ENCODE measurements around the gene NR3C2. TPM values are rescaled to one million over a fixed set of nuclear protein-coding genes. Genes with fewer than 3 reads are reported as not detected.

NR3C2 gene
- total RNA-seq, 2 experiments from 2014 or later, result 2.0 to 5.2 TPM

GRCh38 chr4:148286012-148286411, 156.2 kb downstream of the NR3C2 start:
- ChIA-PET POLR2A (no interaction called here), CTCF (ENCODE audit: unreplicated experiment) (no interaction called here)
- no peak overlapping the region for H3K4me2 ChIP-seq (ENCODE audit: low read length)
- no peak overlapping the region for H3K4me3 ChIP-seq (ENCODE audit: low read depth, low read length, poor library complexity, severe bottlenecking)
- H3K27ac ChIP-seq (ENCODE audit: low read depth, low read length, poor library complexity, severe bottlenecking), result no peak overlapping the region
- no peak for DNase-seq (ENCODE audit: low spot score)
- H3K4me1 ChIP-seq (ENCODE audit: insufficient read depth, low read length, poor library complexity, severe bottlenecking), result no peaks in the 10 kb centered on the region
- TF ChIP-seq CTCF (conservative IDR thresholded peaks at IDR 0.05; ENCODE audit: low read length) (no peak), EZH2phosphoT487 (IDR thresholded peaks at IDR 0.05; ENCODE audit: borderline replicate concordance, low read depth, low read length) (no peak)
- H2AFZ ChIP-seq (ENCODE audit: low read length), result no peak overlapping the region
- BruUV-seq (replicated peaks), result no TSS peak
- no peaks in the 10 kb centered on the region for H3K9me3 ChIP-seq (ENCODE audit: low read length)
- H3K9me2 ChIP-seq (ENCODE audit: insufficient read depth, low read length), result no peaks in the 10 kb centered on the region
- no peaks in the 10 kb centered on the region for H3K79me2 ChIP-seq (ENCODE audit: insufficient read depth, low read depth, low read length)
- no peaks in the 10 kb centered on the region for H4K20me1 ChIP-seq (ENCODE audit: insufficient read depth, low read length)
- intact Hi-C loops (cut with micrococcal nuclease; ENCODE audit: unreplicated experiment), result no loop called here
- no peaks in the 10 kb centered on the region for H3K36me3 ChIP-seq (ENCODE audit: insufficient read depth, low read length)

- no peak for TF ChIP-seq CTCF (conservative IDR thresholded peaks at IDR 0.05; ENCODE audit: low read length)
- no peak for TF ChIP-seq EZH2phosphoT487 (IDR thresholded peaks at IDR 0.05; ENCODE audit: borderline replicate concordance, low read depth, low read length)
- no peak for DNase-seq (ENCODE audit: low spot score)
- Histone ChIP-seq H3K9me2 (ENCODE audit: insufficient read depth, low read length) (no peaks in the 10 kb centered on the region), H3K27ac (ENCODE audit: low read depth, low read length, poor library complexity, severe bottlenecking) (no peak overlapping the region), H4K20me1 (ENCODE audit: insufficient read depth, low read length) (no peaks in the 10 kb centered on the region), H3K4me1 (ENCODE audit: insufficient read depth, low read length, poor library complexity, severe bottlenecking) (no peaks in the 10 kb centered on the region), H3K9me3 (ENCODE audit: low read length) (no peaks in the 10 kb centered on the region), H3K4me3 (ENCODE audit: low read depth, low read length, poor library complexity, severe bottlenecking) (no peak overlapping the region), H3K4me2 (ENCODE audit: low read length) (no peak overlapping the region), H2AFZ (ENCODE audit: low read length) (no peak overlapping the region), H3K79me2 (ENCODE audit: insufficient read depth, low read depth, low read length) (no peaks in the 10 kb centered on the region), H3K36me3 (ENCODE audit: insufficient read depth, low read length) (no peaks in the 10 kb centered on the region)
- BruUV-seq (replicated peaks), result no TSS peak
- intact Hi-C loops (cut with micrococcal nuclease; ENCODE audit: unreplicated experiment), result no loop called here
- ChIA-PET POLR2A (no interaction called here), CTCF (ENCODE audit: unreplicated experiment) (no interaction called here)
These were observed 158.5 kb downstream of the NR3C2 start for GRCh38 chr4:148283665-148284064.

- intact Hi-C loops (cut with micrococcal nuclease; ENCODE audit: unreplicated experiment), result no loop called here
- BruUV-seq (replicated peaks), result no TSS peak
These were observed 163.9 kb downstream of the NR3C2 start for GRCh38 chr4:148278310-148278709.

More at GRCh38 chr4:148278310-148278709, 163.9 kb downstream of the NR3C2 start:
- no peak overlapping the region for H3K27ac ChIP-seq (ENCODE audit: low read depth, low read length, poor library complexity, severe bottlenecking)
- TF ChIP-seq EZH2phosphoT487 (IDR thresholded peaks at IDR 0.05; ENCODE audit: borderline replicate concordance, low read depth, low read length) (no peak), CTCF (conservative IDR thresholded peaks at IDR 0.05; ENCODE audit: low read length) (no peak)
- no peaks in the 10 kb centered on the region for H3K9me3 ChIP-seq (ENCODE audit: low read length)
- H4K20me1 ChIP-seq (ENCODE audit: insufficient read depth, low read length), result no peaks in the 10 kb centered on the region
- DNase-seq (ENCODE audit: low spot score), result no peak
- H3K9me2 ChIP-seq (ENCODE audit: insufficient read depth, low read length), result no peaks in the 10 kb centered on the region
- H3K36me3 ChIP-seq (ENCODE audit: insufficient read depth, low read length), result no peaks in the 10 kb centered on the region
- POLR2A ChIA-PET, result no interaction called here
- no peaks in the 10 kb centered on the region for H3K4me1 ChIP-seq (ENCODE audit: insufficient read depth, low read length, poor library complexity, severe bottlenecking)
- H3K4me2 ChIP-seq (ENCODE audit: low read length), result no peak overlapping the region
- CTCF ChIA-PET (ENCODE audit: unreplicated experiment), result no interaction called here
- no peaks in the 10 kb centered on the region for H3K79me2 ChIP-seq (ENCODE audit: insufficient read depth, low read depth, low read length)
- no peak overlapping the region for H2AFZ ChIP-seq (ENCODE audit: low read length)
- H3K4me3 ChIP-seq (ENCODE audit: low read depth, low read length, poor library complexity, severe bottlenecking), result no peak overlapping the region

Data from OCI-LY7 (cell line).